Endothelial cell of umbilical vein (primary cell): Measurements from ENCODE around the gene FBXO40. TPM values are rescaled to one million over a fixed set of nuclear protein-coding genes. Genes with fewer than 3 reads are reported as not detected.

ENCODE experiments used
- BruUV-seq: library from RNA; stranded (reverse); fragments of 400-500 nt; replicated peaks from 2 replicates; lab custom pipeline; 2021; lab: Mats Ljungman, UMichigan
- CTCF ChIA-PET: fragments of 300-600, 350-600 bp; sonication (Branson Sonifier 250); formaldehyde crosslinking; loops from one replicate; lab custom pipeline; 2021; ENCODE audit warnings: antibody characterized with exemption, inconsistent platforms; lab: Charles Lee
- POLR2A ChIA-PET: fragments of 300-600, 350-600 bp; sonication (Branson Sonifier 250); formaldehyde crosslinking; loops from one replicate; lab custom pipeline; 2021; ENCODE audit warnings: antibody characterized with exemption, inconsistent platforms; lab: Charles Lee
- DNase-seq: peaks from one replicate; pipeline ENCODE4 v3.0.0-alpha.2; 2011; ENCODE audit warnings: low read depth, low spot score
- FAIRE-seq: peaks from 2 replicates; lab custom pipeline; 2011; peaks lifted over from hg19 to GRCh38; lab: Jason Lieb, UNC
- H2AFZ ChIP-seq: 2 replicates; pipeline ENCODE4 v1.6.0; 2012; ENCODE audit warnings: low read depth, low read length, control low read depth, inconsistent platforms
- H3K27ac ChIP-seq: 2 replicates; pipeline ENCODE4 v1.5.1; 2011; ENCODE audit warnings: low read depth, mild to moderate bottlenecking, control low read depth, low read length, moderate library complexity; ENCODE audit not compliant: insufficient read depth
- H3K27me3 ChIP-seq, 2 experiments: 2 replicates each; pipeline versions ENCODE4 v1.6.0 to v1.6.1; 2011; ENCODE audit warnings: low read length in 2 of 2, mixed read lengths in 1 of 2; ENCODE audit not compliant: control insufficient read depth in 2 of 2, insufficient read depth in 2 of 2
- H3K36me3 ChIP-seq, 2 experiments: 2 replicates in 1 of 2; 3 replicates in 1 of 2; pipeline ENCODE4 v1.5.1; 2011; ENCODE audit warnings: low read length in 2 of 2, mild to moderate bottlenecking in 1 of 2, moderate library complexity in 1 of 2; ENCODE audit not compliant: control insufficient read depth in 2 of 2, insufficient read depth in 2 of 2; ENCODE audit errors: extremely low read depth in 1 of 2
- H3K4me1 ChIP-seq: 3 replicates; pipeline ENCODE4 v1.5.1; 2011; ENCODE audit warnings: mild to moderate bottlenecking, low read length; ENCODE audit not compliant: control insufficient read depth, insufficient read depth; ENCODE audit errors: extremely low read depth
- H3K4me2 ChIP-seq: 2 replicates; pipeline ENCODE4 v1.6.1; 2011; ENCODE audit warnings: low read length, control low read depth, mixed read lengths; ENCODE audit not compliant: insufficient read depth
- H3K4me3 ChIP-seq, 3 experiments: fragments of 200-600 bp in 1 of 3; sonication (generic), shearing (Covaris generic) in 1 of 3; replicated peaks in 1 of 3; 2 replicates each; pipeline ENCODE4 v1.5.1; 2011 to 2016; ENCODE audit warnings: control low read depth in 3 of 3, low read length in 3 of 3, mild to moderate bottlenecking in 2 of 3, inconsistent platforms in 1 of 3, low read depth in 1 of 3, moderate library complexity in 1 of 3; ENCODE audit not compliant: insufficient read depth in 1 of 3
- H3K79me2 ChIP-seq: 2 replicates; pipeline ENCODE4 v1.6.0; 2012; ENCODE audit warnings: low read length, inconsistent platforms; ENCODE audit not compliant: control insufficient read depth, insufficient read depth
- H3K9ac ChIP-seq: replicated peaks from 2 replicates; pipeline ENCODE3; 2011; ENCODE audit warnings: low read length, control low read depth; ENCODE audit not compliant: insufficient read depth; ENCODE audit errors: extremely low read depth
- H3K9me1 ChIP-seq: replicated peaks from 3 replicates; pipeline ENCODE4 v1.6.0; 2011; ENCODE audit warnings: mild to moderate bottlenecking, low read length; ENCODE audit not compliant: control insufficient read depth, insufficient read depth; ENCODE audit errors: extremely low read depth
- H3K9me3 ChIP-seq: replicated peaks from 2 replicates; pipeline ENCODE4 v1.5.1; 2012; ENCODE audit warnings: low read length, inconsistent platforms; ENCODE audit not compliant: control insufficient read depth, insufficient read depth
- H4K20me1 ChIP-seq: replicated peaks from 2 replicates; pipeline ENCODE3; 2011; ENCODE audit warnings: mild to moderate bottlenecking, low read length; ENCODE audit not compliant: control insufficient read depth, insufficient read depth; ENCODE audit errors: extremely low read depth
- CTCF ChIP-seq, 2 donors: IDR thresholded peaks; 1 replicate in 1 of 2; 2 replicates in 1 of 2; pipeline ENCODE4 v1.5.1; 2011; ENCODE audit warnings: low read length in 2 of 2, mild to moderate bottlenecking in 2 of 2, moderate library complexity in 2 of 2, control low read depth in 1 of 2, inconsistent platforms in 1 of 2, low read depth in 1 of 2; ENCODE audit not compliant: insufficient read depth in 1 of 2; ENCODE audit errors: extremely low read depth in 1 of 2
- EZH2 ChIP-seq: IDR thresholded peaks from 2 replicates; pipeline ENCODE4 v1.6.1; 2012; ENCODE audit warnings: borderline replicate concordance, low read depth, mild to moderate bottlenecking, moderate library complexity, low read length, inconsistent platforms; ENCODE audit not compliant: severe bottlenecking
- FOS ChIP-seq: IDR thresholded peaks from 2 replicates; pipeline ENCODE4 v1.6.1; 2011; ENCODE audit warnings: mild to moderate bottlenecking, low read length, moderate library complexity, borderline replicate concordance; ENCODE audit not compliant: insufficient read depth
- GATA2 ChIP-seq: IDR thresholded peaks from 2 replicates; pipeline ENCODE4 v1.7.0; 2011; ENCODE audit warnings: low read depth, mild to moderate bottlenecking, moderate library complexity, mixed read lengths, low read length; ENCODE audit not compliant: insufficient read length, insufficient read depth
- JUN ChIP-seq: IDR thresholded peaks from 2 replicates; pipeline ENCODE4 v1.6.1; 2011; ENCODE audit warnings: borderline replicate concordance, low read depth; ENCODE audit not compliant: insufficient read length, insufficient read depth
- MYC ChIP-seq: IDR thresholded peaks from one replicate; pipeline ENCODE4 v1.6.1; 2011; ENCODE audit warnings: mild to moderate bottlenecking, low read depth, low read length
- POLR2A ChIP-seq: IDR thresholded peaks from 2 replicates; pipeline ENCODE4 v1.6.1; 2012; ENCODE audit warnings: low read depth, mild to moderate bottlenecking, control low read depth, low read length
- POLR2AphosphoS5 ChIP-seq: IDR thresholded peaks from 2 replicates; pipeline ENCODE4 v1.6.1; 2012; ENCODE audit warnings: low read depth, mild to moderate bottlenecking, control low read depth, low read length, moderate library complexity; ENCODE audit not compliant: insufficient read depth
- dilution Hi-C: fragments of 300-500 bp; cut with MboI; formaldehyde crosslinking; loops from one replicate; pipeline ENCODE4 v1.15.0; 2019; ENCODE audit warnings: low sequenced_read_pairs; ENCODE audit not compliant: extremely low pct_ligation_motif_present
- intact Hi-C: fragments of 100-400 bp; cut with micrococcal nuclease; formaldehyde crosslinking; loops from one replicate; pipeline ENCODE4 v1.10.0; 2022
- polyA plus RNA-seq, 4 experiments: library from polyadenylated mRNA; depleted of rRNA in 3 of 4; stranded (reverse) in 3 of 4; unstranded in 1 of 4; fragments of >200 nt; gene quantifications; 2 replicates each; pipeline versions ENCODE4 v1.2.1 to v1.2.3, GENCODE V29; 2011 to 2012; ENCODE audit warnings: missing spikeins in 1 of 4
- total RNA-seq: library from RNA; stranded (reverse); gene quantifications from 2 replicates; pipeline ENCODE4 v1.2.3, GENCODE V29; 2021
- TF ChIP-seq, protein P1 (sequence below): IDR thresholded peaks from 2 replicates; pipeline ENCODE4 v1.6.1; 2011; ENCODE audit not compliant: insufficient read depth, insufficient read length

Gene FBXO40
- total and polyA plus RNA-seq, 2 donors (not counting 3 experiments of a cell fraction or from before 2014, with no cell fraction given), result not detected

DNA sequence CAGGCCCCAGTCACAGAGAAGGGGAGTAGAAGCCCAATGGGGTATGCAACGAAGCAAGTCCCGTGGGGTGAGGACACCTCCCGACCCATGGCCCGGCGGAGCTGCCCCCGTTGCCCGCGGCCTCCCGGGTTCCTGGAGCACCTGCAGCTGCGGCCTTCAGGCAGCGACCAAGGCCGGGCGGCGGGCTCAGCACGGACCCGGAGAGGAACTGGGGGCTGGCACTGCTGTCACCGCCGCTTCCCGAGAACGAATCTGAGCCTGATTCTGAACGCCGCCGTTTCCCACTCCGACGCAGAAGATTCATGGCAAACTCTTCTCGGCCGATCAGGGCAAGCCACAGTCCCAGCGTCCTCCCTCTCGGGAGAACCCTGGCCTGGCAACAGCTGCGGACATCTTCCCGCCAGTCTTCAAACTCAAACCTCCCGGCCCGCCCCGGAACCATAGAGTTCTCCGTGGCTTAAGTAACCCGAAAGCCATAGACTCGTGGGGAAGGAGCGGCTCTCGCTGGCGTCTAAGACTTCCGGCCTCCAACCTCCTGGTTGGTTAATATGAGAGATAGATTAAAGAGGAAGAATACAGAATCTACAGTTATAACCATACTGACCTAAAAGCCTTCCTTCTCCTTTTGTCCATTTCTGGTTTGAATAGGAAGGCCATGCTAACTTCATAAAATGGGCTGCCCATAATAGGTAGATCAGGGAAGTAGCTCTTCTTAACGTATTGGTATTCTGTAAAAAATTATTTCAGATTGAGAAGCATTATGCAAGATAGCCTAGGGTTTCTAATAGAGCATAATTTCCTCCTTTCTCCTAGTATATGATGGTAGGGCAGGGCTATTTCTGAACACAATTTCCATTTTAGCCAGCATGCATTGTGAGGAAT is 47.4 kb upstream of the FBXO40 start, which contains the start of gene POLQ:
Gene POLQ (minus strand): TSS at position 415 of the 882 bp plus-strand sequence. CDS start 111 bp downstream, at position 304.
- Histone ChIP-seq H3K9ac (peak within 1 kb of the TSS; percentile 67), H3K79me2 (peaks cover 24% of the 10 kb centered on the region), H3K27ac (peak within 1 kb of the TSS; percentile 17), H3K4me2 (peak within 1 kb of the TSS; percentile 98), H4K20me1 (no peaks in the 10 kb centered on the region), H3K9me3 (no peaks in the 10 kb centered on the region), H3K9me1 (no peaks in the 10 kb centered on the region), H3K4me3 (peak within 1 kb of the TSS; percentile 65 to 93 (median 67)), H3K4me1 (peaks cover 12% of the 10 kb centered on the region), H2AFZ (peak within 1 kb of the TSS; percentile 99), H3K27me3 (no peaks in the 10 kb centered on the region), H3K36me3 (no peaks in the 10 kb centered on the region)
- intact Hi-C loops (loop anchor here (1.0 to 10.0 kb wide), 13 partner anchors 116 to 1709 kb away; partner anchors contain the start of genes EAF2, FAM162A, GOLGB1 and HCLS1), dilution Hi-C loops (no loop called here)
- TF ChIP-seq POLR2A (peak; percentile 60), POLR2AphosphoS5 (peak; percentile 75), JUN (no peak)
- CTCF ChIA-PET, result interaction anchor here (0.8 to 3.6 kb wide), 16 partner anchors 9 to 1943 kb away, joined by 3 to 36 read pairs (median 6); partner anchors contain the start of genes FAM162A and PARP14
- POLR2A ChIA-PET, result interaction anchor here (0.7 kb wide), 1 partner anchor 198 kb away, joined by 3 read pairs; no protein-coding TSS in a partner anchor
- DNase-seq, result peak; percentile 91
- peak; percentile 96 for FAIRE-seq
- BruUV-seq, result TSS peak; percentile 93

- FAIRE-seq (no peak), DNase-seq (no peak)
- no peak overlapping the region for H3K27ac ChIP-seq
- BruUV-seq, result no TSS peak
- dilution Hi-C loops, result no loop called here
- no peak overlapping the region for H3K9ac ChIP-seq
- TF ChIP-seq POLR2AphosphoS5 (no peak), JUN (no peak), EZH2 (no peak), POLR2A (no peak), FOS (no peak), MYC (no peak), CTCF (IDR thresholded peaks at IDR 0.05; ENCODE audit: extremely low read depth in 1 of 2, insufficient read depth in 1 of 2, low read depth in 1 of 2, low read length in 2 of 2) (no peak), GATA2 (no peak)
- TF ChIP-seq, protein P1, sequence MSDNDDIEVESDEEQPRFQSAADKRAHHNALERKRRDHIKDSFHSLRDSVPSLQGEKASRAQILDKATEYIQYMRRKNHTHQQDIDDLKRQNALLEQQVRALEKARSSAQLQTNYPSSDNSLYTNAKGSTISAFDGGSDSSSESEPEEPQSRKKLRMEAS, result no peak
- no peaks in the 10 kb centered on the region for H3K9me1 ChIP-seq
- no peaks in the 10 kb centered on the region for H3K4me1 ChIP-seq
- POLR2A ChIA-PET, result no interaction called here
- no peaks in the 10 kb centered on the region for H4K20me1 ChIP-seq
- CTCF ChIA-PET, result no interaction called here
- no peaks in the 10 kb centered on the region for H3K79me2 ChIP-seq
- no peaks in the 10 kb centered on the region for H3K9me3 ChIP-seq
- intact Hi-C loops, result no loop called here
- H2AFZ ChIP-seq, result no peak overlapping the region
- H3K4me3 ChIP-seq, result no peak overlapping the region
- no peaks in the 10 kb centered on the region for H3K27me3 ChIP-seq
- H3K36me3 ChIP-seq, result no peaks in the 10 kb centered on the region
- no peak overlapping the region for H3K4me2 ChIP-seq
Observed at GRCh38 chr3:121552379-121552778, 40.8 kb upstream of the FBXO40 start.
